Tibial nerve (tissue), 4 donors: ENCODE results near the gene TCP11. TPM values are rescaled to one million over a fixed set of nuclear protein-coding genes. Genes with fewer than 3 reads are reported as not detected.

Experiments
- DNase-seq, 2 donors: peaks; one replicate each; pipeline ENCODE4 v3.0.0-alpha.2; 2019; ENCODE audit warnings: low spot score in 2 of 2
- H3K27ac ChIP-seq, 4 donors: fragments of 200-600 bp; sonication (generic) in 3 of 4; one replicate each; pipeline ENCODE4 v1.5.1; 2017 to 2019; ENCODE audit warnings: mild to moderate bottlenecking in 1 of 4
- H3K27me3 ChIP-seq, 2 donors: fragments of 200-600 bp; sonication (generic) in 1 of 2; one replicate each; pipeline versions ENCODE4 v1.5.1 to v1.6.0; 2017 to 2019
- H3K36me3 ChIP-seq, 3 donors: fragments of 200-600 bp; sonication (generic); one replicate each; pipeline ENCODE4 v1.5.1; 2018 to 2019
- H3K4me1 ChIP-seq, 4 donors: fragments of 200-600 bp; sonication (generic) in 3 of 4; one replicate each; pipeline ENCODE4 v1.5.1; 2017 to 2019
- H3K4me3 ChIP-seq, 4 donors: fragments of 200-600 bp; sonication (generic) in 3 of 4; one replicate each; pipeline ENCODE4 v1.5.1; 2017 to 2019; ENCODE audit warnings: mild to moderate bottlenecking in 1 of 4, moderate library complexity in 1 of 4
- H3K9me3 ChIP-seq, 4 donors: fragments of 200-600 bp; sonication (generic) in 3 of 4; one replicate each; pipeline ENCODE4 v1.5.1; 2017 to 2019
- EP300 ChIP-seq, 2 donors: sonication (generic); formaldehyde crosslinking; IDR thresholded peaks; one replicate each; pipeline ENCODE4 v1.6.1; 2017; ENCODE audit warnings: antibody characterized with exemption in 2 of 2, mild to moderate bottlenecking in 1 of 2
- POLR2A ChIP-seq, 2 donors: fragments of 450-650 bp; IDR thresholded peaks; one replicate each; pipeline ENCODE4 v1.6.1; 2017; ENCODE audit warnings: antibody characterized with exemption in 2 of 2, mild to moderate bottlenecking in 2 of 2, moderate library complexity in 2 of 2
- WGBS, 2 donors: methylation state at CpG; one replicate each; pipeline ENCODE4 v1.1.5; 2018; 5-methylcytosine and 5-hydroxymethylcytosine counted together
- total RNA-seq, 4 donors: library from RNA; depleted of rRNA; stranded (reverse); fragments of >200 nt; gene quantifications; one replicate each; pipeline ENCODE4 v1.1.0, GENCODE V29; 2016
- TF ChIP-seq, protein P1 (sequence below), 5 experiments: fragments of 200-600 bp in 3 of 5; fragments of 450-650 bp in 2 of 5; sonication (generic) in 3 of 5; IDR thresholded peaks; one replicate each; pipeline ENCODE4 v1.5.1; 2016 to 2019; ENCODE audit warnings: antibody characterized with exemption in 5 of 5, mild to moderate bottlenecking in 3 of 5, moderate library complexity in 2 of 5

Gene TCP11
- total RNA-seq, 4 donors from 2014 or later, result 0.84 TPM; not detected in 3

DNA sequence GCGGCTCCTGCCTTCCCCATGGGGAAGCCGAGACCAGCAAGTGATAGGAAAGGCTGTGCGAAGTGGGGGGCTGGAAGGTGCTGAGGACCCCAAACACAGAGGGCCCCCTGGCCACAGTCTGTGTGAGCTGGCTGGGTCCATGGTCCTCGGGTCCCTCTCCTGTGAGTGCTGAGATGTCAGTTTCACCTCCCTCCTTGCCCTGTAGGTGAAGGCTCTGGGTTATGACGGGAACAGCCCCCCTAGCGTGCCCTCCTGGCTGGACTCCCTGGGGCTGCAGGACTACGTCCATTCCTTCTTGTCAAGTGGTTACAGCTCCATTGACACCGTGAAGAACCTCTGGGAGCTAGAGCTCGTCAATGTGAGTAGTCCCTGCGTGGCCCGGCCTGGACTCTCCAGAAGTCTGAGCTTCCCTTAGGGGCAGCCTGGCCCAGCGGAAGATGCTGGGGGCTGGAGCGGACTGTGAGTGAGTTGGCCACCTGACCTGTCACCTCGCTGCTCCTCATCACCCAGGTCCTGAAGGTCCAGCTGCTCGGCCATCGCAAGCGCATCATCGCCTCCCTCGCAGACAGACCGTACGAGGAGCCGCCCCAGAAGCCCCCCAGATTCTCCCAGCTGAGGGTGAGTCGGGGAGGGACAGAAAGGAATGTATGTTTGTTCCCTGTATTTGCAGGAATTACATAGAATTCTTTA is 61.7 kb downstream of the TCP11 start:
- Histone ChIP-seq H3K27ac (peak overlapping the region in 1 of 4 donors; percentile 60), H3K4me1 (peaks cover 0 to 34% (median 10%) of the 10 kb centered on the region in 4 donors), H3K9me3 (no peaks in the 10 kb centered on the region), H3K4me3 (no peak overlapping the region), H3K27me3 (no peaks in the 10 kb centered on the region), H3K36me3 (peaks cover 0 to 98% (median 19%) of the 10 kb centered on the region in 3 donors)
- no peak for TF ChIP-seq POLR2A (IDR thresholded peaks at IDR 0.05)
- no peak for DNase-seq
- WGBS, 2 donors, result 92 to 95% methylated on average over 19 to 21 of the region's 23 CpGs

DNA sequence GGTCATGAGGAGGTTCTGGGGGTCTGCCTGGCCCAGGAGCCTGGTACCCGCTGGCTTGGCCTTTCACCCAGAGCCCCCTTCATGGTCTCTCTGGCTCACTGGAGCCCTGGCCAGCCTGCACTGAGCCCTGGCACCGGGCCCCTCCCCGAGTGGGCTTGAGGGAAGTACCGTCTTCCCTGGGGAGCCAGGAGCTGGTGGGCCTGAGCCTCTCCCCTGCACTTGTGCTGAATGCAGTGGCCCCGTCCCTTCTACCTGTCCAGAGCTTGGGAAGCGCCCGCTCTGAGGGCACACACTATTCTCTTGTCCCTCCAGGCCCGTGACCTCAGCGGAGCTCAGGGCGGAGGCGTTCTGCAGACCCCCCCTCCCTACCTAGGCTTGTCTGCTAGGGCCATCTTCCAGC is 62.2 kb downstream of the TCP11 start:
- Histone ChIP-seq H3K27ac (no peak overlapping the region), H3K36me3 (peaks cover 0 to 98% (median 15%) of the 10 kb centered on the region in 3 donors)

DNA sequence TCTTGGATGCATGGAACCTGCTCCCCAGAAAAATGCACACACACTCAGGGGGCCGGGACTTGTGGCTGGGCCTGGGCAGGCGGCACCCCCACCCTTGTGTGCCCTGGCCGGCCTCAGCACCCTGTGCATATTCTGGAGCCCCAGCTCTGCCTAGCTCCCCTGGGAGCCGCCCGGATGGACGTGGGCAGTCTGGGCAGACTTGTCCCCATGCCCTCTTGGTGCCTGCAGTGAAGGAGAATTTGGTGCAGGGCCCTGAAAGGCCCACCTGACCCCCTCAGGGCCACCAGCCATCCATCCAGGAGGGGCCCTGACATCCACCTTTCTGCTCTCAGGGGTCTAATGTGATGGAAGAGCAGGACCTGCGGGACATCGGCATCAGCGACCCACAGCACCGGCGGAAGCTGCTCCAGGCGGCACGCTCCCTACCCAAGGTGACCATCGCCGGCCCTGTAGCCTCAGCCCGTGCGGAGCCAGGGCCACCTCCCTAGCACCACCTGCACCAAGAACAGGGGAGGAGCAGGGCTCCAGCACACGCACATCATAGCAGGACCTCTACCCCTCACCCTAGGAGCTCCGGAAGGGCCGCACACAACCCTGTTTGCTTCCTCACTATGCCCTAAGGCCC is 62.8 kb downstream of the TCP11 start:
- TF ChIP-seq, protein P1, sequence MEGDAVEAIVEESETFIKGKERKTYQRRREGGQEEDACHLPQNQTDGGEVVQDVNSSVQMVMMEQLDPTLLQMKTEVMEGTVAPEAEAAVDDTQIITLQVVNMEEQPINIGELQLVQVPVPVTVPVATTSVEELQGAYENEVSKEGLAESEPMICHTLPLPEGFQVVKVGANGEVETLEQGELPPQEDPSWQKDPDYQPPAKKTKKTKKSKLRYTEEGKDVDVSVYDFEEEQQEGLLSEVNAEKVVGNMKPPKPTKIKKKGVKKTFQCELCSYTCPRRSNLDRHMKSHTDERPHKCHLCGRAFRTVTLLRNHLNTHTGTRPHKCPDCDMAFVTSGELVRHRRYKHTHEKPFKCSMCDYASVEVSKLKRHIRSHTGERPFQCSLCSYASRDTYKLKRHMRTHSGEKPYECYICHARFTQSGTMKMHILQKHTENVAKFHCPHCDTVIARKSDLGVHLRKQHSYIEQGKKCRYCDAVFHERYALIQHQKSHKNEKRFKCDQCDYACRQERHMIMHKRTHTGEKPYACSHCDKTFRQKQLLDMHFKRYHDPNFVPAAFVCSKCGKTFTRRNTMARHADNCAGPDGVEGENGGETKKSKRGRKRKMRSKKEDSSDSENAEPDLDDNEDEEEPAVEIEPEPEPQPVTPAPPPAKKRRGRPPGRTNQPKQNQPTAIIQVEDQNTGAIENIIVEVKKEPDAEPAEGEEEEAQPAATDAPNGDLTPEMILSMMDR (IDR thresholded peaks at IDR 0.05), result no peak
- TF ChIP-seq POLR2A (IDR thresholded peaks at IDR 0.05), result no peak
- TF ChIP-seq EP300 (IDR thresholded peaks at IDR 0.05), result no peak
- Histone ChIP-seq H3K4me3 (no peak overlapping the region), H3K9me3 (no peaks in the 10 kb centered on the region), H3K27ac (no peak overlapping the region), H3K36me3 (peaks cover 0 to 98% (median 13%) of the 10 kb centered on the region in 3 donors), H3K4me1 (peaks cover 0 to 28% (median 10%) of the 10 kb centered on the region in 4 donors), H3K27me3 (no peaks in the 10 kb centered on the region)
- no peak for DNase-seq
- 94 to 95% methylated on average over 19 to 20 of the region's 20 CpGs for WGBS, 2 donors

More for the DNA sequence above, 62.2 kb downstream of the TCP11 start:
- Histone ChIP-seq H3K9me3 (no peaks in the 10 kb centered on the region), H3K4me1 (peaks cover 0 to 34% (median 10%) of the 10 kb centered on the region in 4 donors), H3K27me3 (no peaks in the 10 kb centered on the region), H3K4me3 (no peak overlapping the region)
- TF ChIP-seq EP300 (IDR thresholded peaks at IDR 0.05) (no peak), POLR2A (IDR thresholded peaks at IDR 0.05) (no peak)
- TF ChIP-seq, protein P1 (IDR thresholded peaks at IDR 0.05), result no peak
- 95 to 100% methylated on average over 7 to 10 of the region's 11 CpGs for whole genome bisulfite sequencing, 2 donors
- DNase-seq, result no peak

DNA sequence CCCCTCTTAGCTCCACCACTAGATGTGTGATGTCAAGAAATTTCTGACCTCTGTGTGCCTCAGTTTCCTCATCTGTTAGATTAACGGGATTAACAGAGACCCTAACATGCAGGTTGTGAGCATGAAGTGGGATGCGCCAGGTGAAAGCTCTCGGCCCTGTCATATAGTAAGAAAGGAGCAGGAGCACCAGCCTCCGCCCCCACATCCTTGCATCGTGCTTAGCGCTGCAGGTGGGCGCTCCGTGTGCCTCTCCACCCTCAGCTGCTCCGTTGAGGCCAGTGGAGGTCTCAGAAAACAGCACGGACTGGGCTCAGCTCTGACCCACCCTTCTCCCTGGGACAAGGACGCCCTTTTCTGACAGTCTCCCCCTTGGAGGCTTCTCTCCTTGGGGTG is 63.4 kb downstream of the TCP11 start:
- H3K36me3 ChIP-seq, result peaks cover 0 to 98% (median 13%) of the 10 kb centered on the region in 3 donors
- DNase-seq, result no peak
- no peaks in the 10 kb centered on the region for H3K27me3 ChIP-seq
- 80 to 85% methylated on average over 8 to 11 of the region's 11 CpGs for WGBS, 2 donors
- H3K4me1 ChIP-seq, result peaks cover 0 to 23% (median 10%) of the 10 kb centered on the region in 4 donors
- no peak overlapping the region for H3K27ac ChIP-seq
- no peak overlapping the region for H3K4me3 ChIP-seq
- TF ChIP-seq, protein P1 (IDR thresholded peaks at IDR 0.05), result no peak
- TF ChIP-seq POLR2A (IDR thresholded peaks at IDR 0.05) (no peak), EP300 (IDR thresholded peaks at IDR 0.05) (no peak)
- H3K9me3 ChIP-seq, result no peaks in the 10 kb centered on the region

DNA sequence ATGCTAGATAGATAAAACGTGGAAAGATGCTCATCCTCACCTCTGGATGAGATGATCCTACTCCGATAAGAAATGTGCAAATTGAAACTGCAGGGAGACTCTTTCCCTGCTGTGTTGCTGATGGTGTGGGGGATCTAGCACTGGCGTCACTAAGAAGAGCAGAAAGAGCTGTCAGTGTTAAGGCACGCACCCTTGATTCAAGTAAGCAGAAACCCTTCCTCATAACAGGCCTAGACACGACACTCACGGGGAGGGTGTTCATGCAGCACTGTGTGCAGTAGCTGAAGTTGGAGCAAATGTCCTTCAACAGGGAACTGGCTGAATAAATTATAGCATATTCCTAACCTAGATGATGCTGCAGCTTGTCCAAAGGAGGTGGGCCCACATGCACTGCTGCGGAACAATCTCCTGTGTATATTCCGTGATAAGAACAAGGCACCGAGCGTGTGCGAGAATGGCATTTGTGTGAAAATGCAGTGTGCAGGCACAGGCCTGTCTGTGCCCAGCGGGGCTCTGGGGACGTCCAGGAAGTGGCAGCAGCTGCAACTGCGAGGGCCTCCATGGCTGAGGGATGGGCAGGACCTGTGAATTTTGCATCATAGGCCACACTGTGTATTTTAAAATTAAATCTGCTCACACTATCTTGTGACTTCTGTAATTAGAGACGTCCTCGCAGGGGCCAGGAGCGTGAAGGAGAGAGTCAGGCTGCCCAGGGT is 64.0 kb downstream of the TCP11 start:
- no peaks in the 10 kb centered on the region for H3K9me3 ChIP-seq
- no peak for DNase-seq
- no peak overlapping the region for H3K4me3 ChIP-seq
- H3K36me3 ChIP-seq, result peaks cover 0 to 98% (median 13%) of the 10 kb centered on the region in 3 donors
- no peak overlapping the region for H3K27ac ChIP-seq
- H3K4me1 ChIP-seq, result peaks cover 0 to 23% (median 5%) of the 10 kb centered on the region in 4 donors
- no peaks in the 10 kb centered on the region for H3K27me3 ChIP-seq
- no peak for TF ChIP-seq EP300 (IDR thresholded peaks at IDR 0.05)
- whole genome bisulfite sequencing, 2 donors, result 84 to 88% methylated on average over 17 of the region's 17 CpGs
